A549 (cell line): ENCODE data around the gene EPB41L1.

Source experiments
- CEBPB ChIP-seq, 2 experiments: fragments of >200 bp in 1 of 2; sonication (Bioruptor Twin) in 1 of 2; formaldehyde crosslinking in 1 of 2; IDR thresholded peaks; 2 replicates each; pipeline ENCODE4 v1.6.1; 2012 to 2016
- CTCF ChIP-seq: fragments of >200 bp; sonication (Bioruptor Twin); formaldehyde crosslinking; IDR thresholded peaks from 3 replicates; pipeline ENCODE4 v1.5.1; 2016
- ELK1 ChIP-seq: fragments of 150-350 bp; IDR thresholded peaks from 2 replicates; pipeline ENCODE4 v1.6.1; 2014; ENCODE audit warnings: low read depth, mild to moderate bottlenecking, low read length
- ESRRA ChIP-seq: fragments of 150-350 bp; IDR thresholded peaks from 2 replicates; pipeline ENCODE4 v1.6.1; 2014; ENCODE audit warnings: mild to moderate bottlenecking, low read length, borderline replicate concordance
- FOXS1 ChIP-seq: fragments of 250-450 bp; sonication (Bioruptor Pico); IDR thresholded peaks from 2 replicates; pipeline ENCODE4 v1.5.0; 2020; ENCODE audit warnings: mild to moderate bottlenecking, moderate library complexity
- HOXB13 ChIP-seq: fragments of 250-450 bp; sonication (Bioruptor Pico); IDR thresholded peaks from 2 replicates; pipeline ENCODE4 v1.5.0; 2020; ENCODE audit warnings: low read depth, mild to moderate bottlenecking, moderate library complexity
- JUN ChIP-seq, 2 experiments: fragments of >200 bp; sonication (Bioruptor Twin); formaldehyde crosslinking; IDR thresholded peaks; 2 replicates in 1 of 2; 3 replicates in 1 of 2; pipeline ENCODE4 v1.6.1; 2016 to 2017
- MAFK ChIP-seq: fragments of 450-650 bp; IDR thresholded peaks from 2 replicates; pipeline ENCODE4 v1.6.1; 2014; ENCODE audit not compliant: partially characterized antibody
- POLR2A ChIP-seq: IDR thresholded peaks from 2 replicates; pipeline ENCODE4 v1.6.1; 2012; ENCODE audit warnings: mild to moderate bottlenecking, low read length
- RAD21 ChIP-seq, 2 experiments: fragments of >200 bp in 1 of 2; sonication (Bioruptor Twin) in 1 of 2; formaldehyde crosslinking in 1 of 2; IDR thresholded peaks in 1 of 2; conservative IDR thresholded peaks in 1 of 2; 2 replicates in 1 of 2; 3 replicates in 1 of 2; pipeline ENCODE4 v1.6.1; 2012 to 2018; ENCODE audit warnings: inconsistent platforms in 1 of 2
- TP53 ChIP-seq: fragments of 250-450 bp; sonication (Bioruptor Pico); IDR thresholded peaks from 2 replicates; pipeline ENCODE4 v1.5.0; 2021; ENCODE audit warnings: mild to moderate bottlenecking, moderate library complexity
- USF2 ChIP-seq: fragments of 450-650 bp; IDR thresholded peaks from 2 replicates; pipeline ENCODE4 v1.6.1; 2014; ENCODE audit warnings: antibody characterized with exemption
- ZSCAN20 ChIP-seq: fragments of 250-450 bp; sonication (Bioruptor Pico); IDR thresholded peaks from 2 replicates; pipeline ENCODE4 v1.8.0; 2022; ENCODE audit warnings: mild to moderate bottlenecking, moderate library complexity

- TF ChIP-seq CTCF (no peak), MAFK (no peak), POLR2A (no peak), USF2 (no peak), ELK1 (no peak), FOXS1 (no peak), ESRRA (no peak), HOXB13 (no peak), CEBPB (IDR thresholded peaks at IDR 0.05) (no peak), RAD21 (conservative IDR thresholded peaks at IDR 0.05 in 1 of 2, IDR thresholded peaks at IDR 0.05 in 1 of 2) (no peak), ZSCAN20 (no peak), TP53 (no peak), JUN (IDR thresholded peaks at IDR 0.05) (no peak)
Measured at GRCh38 chr20:36150489-36150846, 4.1 kb upstream of the EPB41L1 start.
